Fibroblast of mammary gland (primary cell): Measurements from ENCODE around the gene PHOX2B.

Experiments used
- DNase-seq: peaks from one replicate; pipeline ENCODE4 v3.0.0-alpha.2; 2010; ENCODE audit warnings: low read depth
- H3K4me3 ChIP-seq: 2 replicates; pipeline ENCODE4 v1.5.1; 2011; ENCODE audit warnings: low read depth, mild to moderate bottlenecking, low read length, moderate library complexity; ENCODE audit not compliant: control insufficient read depth
- TF ChIP-seq, protein P1 (sequence below): conservative IDR thresholded peaks from 2 replicates; pipeline ENCODE4 v1.5.1; 2011; ENCODE audit warnings: low read depth, low read length, inconsistent platforms; ENCODE audit not compliant: control insufficient read depth, insufficient read depth

The PHOX2B gene

DNA sequence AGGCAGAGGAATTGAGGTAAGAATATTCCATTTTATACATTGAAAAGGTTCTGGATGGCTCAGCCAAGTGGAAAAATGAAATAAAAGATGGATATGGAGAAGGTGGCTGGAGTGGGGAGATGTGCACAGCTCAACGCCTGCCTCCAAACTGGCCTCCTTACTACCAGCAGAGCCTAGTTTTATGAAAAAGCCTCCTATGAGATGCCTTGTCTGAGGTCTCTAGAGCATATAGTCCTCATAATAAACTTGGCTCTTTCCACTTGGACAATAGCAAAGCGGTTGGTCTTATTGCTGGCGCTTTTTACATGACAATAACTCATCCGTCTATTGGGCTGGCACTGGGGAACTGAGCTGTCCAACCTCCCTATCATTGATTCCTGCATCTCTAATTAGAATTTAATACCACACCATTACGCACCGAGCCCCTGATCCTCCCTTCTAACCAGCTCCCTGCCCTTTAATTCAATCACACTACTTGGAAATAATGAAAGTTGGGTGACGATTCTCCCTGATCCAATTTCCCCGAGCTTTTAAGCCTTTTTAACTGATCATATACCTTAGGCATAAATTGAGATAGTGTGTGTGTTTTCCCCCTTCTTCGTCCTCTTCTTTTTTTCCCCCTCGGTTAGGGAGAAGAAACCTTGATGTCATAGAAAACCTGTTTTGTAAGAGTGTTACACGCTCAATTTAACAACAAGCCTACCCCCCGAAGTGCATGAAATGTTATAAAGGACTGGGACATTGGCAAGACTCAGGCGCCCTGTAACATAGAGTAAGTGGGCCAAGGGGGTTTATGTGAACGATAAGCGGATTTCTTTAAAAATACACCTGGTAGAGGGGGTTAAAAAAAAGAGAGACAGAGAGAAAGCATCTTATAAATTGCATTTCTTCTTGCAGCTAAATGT, at the start of gene PHOX2B:
Gene PHOX2B, minus strand, starts transcription at position 155 of the 905 bp plus-strand sequence. Its CDS starts 115 bp downstream, at position 40.
- TF ChIP-seq, protein P1, sequence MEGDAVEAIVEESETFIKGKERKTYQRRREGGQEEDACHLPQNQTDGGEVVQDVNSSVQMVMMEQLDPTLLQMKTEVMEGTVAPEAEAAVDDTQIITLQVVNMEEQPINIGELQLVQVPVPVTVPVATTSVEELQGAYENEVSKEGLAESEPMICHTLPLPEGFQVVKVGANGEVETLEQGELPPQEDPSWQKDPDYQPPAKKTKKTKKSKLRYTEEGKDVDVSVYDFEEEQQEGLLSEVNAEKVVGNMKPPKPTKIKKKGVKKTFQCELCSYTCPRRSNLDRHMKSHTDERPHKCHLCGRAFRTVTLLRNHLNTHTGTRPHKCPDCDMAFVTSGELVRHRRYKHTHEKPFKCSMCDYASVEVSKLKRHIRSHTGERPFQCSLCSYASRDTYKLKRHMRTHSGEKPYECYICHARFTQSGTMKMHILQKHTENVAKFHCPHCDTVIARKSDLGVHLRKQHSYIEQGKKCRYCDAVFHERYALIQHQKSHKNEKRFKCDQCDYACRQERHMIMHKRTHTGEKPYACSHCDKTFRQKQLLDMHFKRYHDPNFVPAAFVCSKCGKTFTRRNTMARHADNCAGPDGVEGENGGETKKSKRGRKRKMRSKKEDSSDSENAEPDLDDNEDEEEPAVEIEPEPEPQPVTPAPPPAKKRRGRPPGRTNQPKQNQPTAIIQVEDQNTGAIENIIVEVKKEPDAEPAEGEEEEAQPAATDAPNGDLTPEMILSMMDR = no peak
- DNase-seq = no peak
- no peak within 1 kb of the TSS for H3K4me3 ChIP-seq

DNA sequence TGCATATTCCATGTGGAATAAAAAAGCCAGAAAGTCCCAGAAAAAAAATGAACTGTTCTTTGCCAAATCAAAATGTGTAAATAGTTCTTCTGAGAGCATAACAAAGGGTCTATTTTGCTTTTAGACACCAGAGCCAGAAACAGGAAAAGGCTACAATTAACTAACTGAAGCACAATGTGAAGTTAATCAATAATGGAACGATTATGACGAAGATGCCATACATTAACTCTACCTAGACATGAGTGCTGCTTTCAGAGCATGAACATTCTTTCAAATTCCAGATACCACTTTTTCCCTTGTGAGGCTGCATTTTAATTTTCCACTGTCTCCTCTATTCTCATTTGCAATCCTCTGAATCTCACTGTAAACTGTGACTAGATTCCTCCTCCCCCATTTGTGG, 48.7 kb upstream of the PHOX2B start:
- TF ChIP-seq, protein P1 = no peak
- no peak overlapping the region for H3K4me3 ChIP-seq
- no peak for DNase-seq

DNA sequence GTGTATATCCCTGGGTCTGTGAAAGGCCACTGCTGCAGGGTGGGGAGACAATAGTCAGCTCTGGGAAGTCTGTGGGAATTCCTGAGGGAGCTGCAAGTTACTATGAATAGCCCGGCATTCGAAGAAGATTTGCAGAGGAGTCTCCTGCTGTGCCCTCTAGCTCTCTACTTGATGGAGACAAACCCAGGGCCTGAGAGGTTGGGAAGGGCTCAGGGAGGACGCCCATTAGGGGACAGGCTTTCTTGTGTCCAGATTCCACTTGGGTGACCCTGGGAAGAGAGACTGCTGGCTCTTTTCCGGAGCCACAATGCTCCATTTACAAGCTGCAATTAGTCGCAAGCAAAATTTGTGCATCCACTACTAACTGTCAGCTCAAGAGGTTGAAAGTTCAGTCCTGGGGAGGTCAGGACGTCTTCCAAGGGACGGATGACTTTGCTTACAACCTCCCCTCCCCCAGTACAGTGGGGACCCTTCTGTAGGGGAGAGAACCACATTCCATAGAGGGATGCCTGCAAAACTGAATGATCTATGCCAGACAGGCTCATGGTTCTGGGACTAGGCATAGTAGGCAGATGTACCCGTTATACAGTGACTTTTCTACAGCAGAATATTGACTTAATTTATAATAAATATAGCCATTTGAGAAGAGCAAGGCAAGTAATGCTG, 48.2 kb upstream of the PHOX2B start:
- TF ChIP-seq, protein P1 = no peak
- DNase-seq = no peak
- no peak overlapping the region for H3K4me3 ChIP-seq

DNA sequence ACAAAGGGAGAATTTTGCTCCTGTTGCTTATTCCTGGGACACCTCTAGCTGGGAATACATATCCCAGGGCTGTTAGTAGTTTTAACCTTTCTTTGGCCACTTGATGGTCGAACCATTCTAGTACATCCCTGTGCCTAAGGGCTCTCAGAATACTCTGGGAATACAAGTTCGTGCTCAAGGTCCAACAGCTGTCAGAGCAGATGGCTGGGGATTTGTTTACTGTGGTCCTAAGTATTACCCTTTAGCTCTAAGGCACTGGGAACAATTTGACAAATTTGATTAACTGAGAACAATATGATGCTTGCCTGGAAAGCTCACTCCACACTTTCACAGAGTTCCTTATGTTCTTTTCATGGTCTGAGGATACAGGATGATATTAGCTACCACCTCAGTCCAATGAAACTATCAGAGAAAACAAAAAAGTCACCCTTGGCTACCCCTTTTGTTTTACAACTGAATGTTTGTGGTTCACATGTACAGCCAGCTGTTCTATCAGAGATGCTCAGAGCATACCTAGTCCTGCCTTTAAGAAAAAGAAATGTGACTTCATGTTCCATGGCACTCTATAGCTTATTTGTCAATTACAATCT, 47.4 kb upstream of the PHOX2B start:
- DNase-seq = no peak
- TF ChIP-seq, protein P1 = no peak
- H3K4me3 ChIP-seq = no peak overlapping the region

DNA sequence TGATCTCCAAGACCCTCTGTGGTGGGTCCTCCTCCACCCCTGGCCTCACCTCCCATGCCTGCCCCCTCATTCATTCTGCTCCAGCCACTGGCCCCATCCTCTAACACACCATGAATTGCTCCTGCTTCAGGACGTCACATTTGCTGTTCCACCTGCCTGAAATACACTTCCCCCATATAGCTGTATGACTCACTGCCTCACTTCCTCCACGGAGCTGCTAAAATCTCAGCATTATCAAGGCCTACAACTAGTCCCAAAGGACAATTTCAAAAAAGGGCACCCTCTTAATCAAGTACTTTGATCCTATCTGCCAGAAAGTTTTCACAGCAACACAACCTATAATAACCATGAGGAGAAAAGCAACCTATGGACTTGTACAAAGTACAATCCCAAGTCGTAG, 43.6 kb upstream of the PHOX2B start:
- TF ChIP-seq, protein P1 = no peak
- DNase-seq = no peak
- H3K4me3 ChIP-seq = no peak overlapping the region

DNA sequence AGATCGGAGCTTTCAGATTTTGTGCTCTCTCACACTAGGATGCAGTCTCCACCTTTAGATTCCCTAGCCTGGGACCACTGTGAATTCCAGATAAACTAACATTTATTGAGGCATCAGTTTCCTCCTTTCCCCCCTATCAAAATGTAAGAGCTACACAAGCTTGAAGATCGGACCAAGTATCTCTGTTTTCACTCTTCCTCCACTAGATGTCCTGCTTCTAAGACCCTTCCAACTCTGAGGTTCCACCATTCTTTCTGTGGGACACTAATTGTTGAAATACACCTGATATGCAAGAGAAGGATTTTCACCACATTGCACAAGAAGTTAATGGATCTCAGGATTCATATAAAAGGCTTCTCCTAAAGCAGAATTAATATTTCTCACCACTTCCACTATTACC, 43.0 kb upstream of the PHOX2B start:
- no peak for DNase-seq
- TF ChIP-seq, protein P1 = no peak
- no peak overlapping the region for H3K4me3 ChIP-seq
